Measurements from ENCODE around the gene PTGDS. TPM values are rescaled to one million over a fixed set of nuclear protein-coding genes. Genes with fewer than 3 reads are reported as not detected.

The PTGDS gene
- total and polyA plus RNA-seq, 2 donors from 2014 or later: 236 to 709 TPM

GRCh38 chr9:136955943-136956335 lies 21.4 kb upstream of the PTGDS start:
- no peak overlapping the region for H3K9ac ChIP-seq (ENCODE audit: low read length in 3 of 3)
- FAIRE-seq (no peak), DNase-seq (peak in 1 of 5 donors; percentile 54)
- H3K27me3 ChIP-seq (ENCODE audit: control insufficient read depth, insufficient read depth, low read length): no peaks in the 10 kb centered on the region
- TF ChIP-seq CTCF (IDR thresholded peaks at IDR 0.05; ENCODE audit: borderline replicate concordance, extremely low read depth, insufficient read depth): no peak
- H3K36me3 ChIP-seq (ENCODE audit: control insufficient read depth in 2 of 3, insufficient read depth in 3 of 3, low read length in 3 of 3): no peaks in the 10 kb centered on the region
- no peaks in the 10 kb centered on the region for H3K9me3 ChIP-seq (ENCODE audit: control insufficient read depth in 2 of 3, insufficient read depth in 1 of 3, low read length in 3 of 3)
- peaks cover 0 to 3% (median 0%) of the 10 kb centered on the region in 3 donors for H3K4me1 ChIP-seq (ENCODE audit: control insufficient read depth in 2 of 3, insufficient read depth in 2 of 3, low read depth in 1 of 3, low read length in 3 of 3)
- no peak overlapping the region for H3K4me3 ChIP-seq (ENCODE audit: low read length in 3 of 3)
- intact Hi-C loops (cut with DNase I): loop anchor here (10.0 kb wide), 1 partner anchor 69 kb away; the partner anchor contains the start of gene ABCA2
- H3K27ac ChIP-seq (ENCODE audit: low read depth in 2 of 2, low read length in 2 of 2): no peak overlapping the region

- FAIRE-seq (no peak), DNase-seq (no peak)
- H3K9ac ChIP-seq (ENCODE audit: low read length in 3 of 3): no peak overlapping the region
- H3K9me3 ChIP-seq (ENCODE audit: control insufficient read depth in 2 of 3, insufficient read depth in 1 of 3, low read length in 3 of 3): no peaks in the 10 kb centered on the region
- intact Hi-C loops (cut with DNase I): loop anchor here (10.0 kb wide), 1 partner anchor 68 kb away; the partner anchor contains the start of gene ABCA2
- H3K4me3 ChIP-seq (ENCODE audit: low read length in 3 of 3): no peak overlapping the region
- no peaks in the 10 kb centered on the region for H3K36me3 ChIP-seq (ENCODE audit: control insufficient read depth in 2 of 3, insufficient read depth in 3 of 3, low read length in 3 of 3)
- peaks cover 0 to under 1% (median 0%) of the 10 kb centered on the region in 3 donors for H3K4me1 ChIP-seq (ENCODE audit: control insufficient read depth in 2 of 3, insufficient read depth in 2 of 3, low read depth in 1 of 3, low read length in 3 of 3)
- no peaks in the 10 kb centered on the region for H3K27me3 ChIP-seq (ENCODE audit: control insufficient read depth, insufficient read depth, low read length)
- TF ChIP-seq CTCF (IDR thresholded peaks at IDR 0.05; ENCODE audit: borderline replicate concordance, extremely low read depth, insufficient read depth): no peak
- no peak overlapping the region for H3K27ac ChIP-seq (ENCODE audit: low read depth in 2 of 2, low read length in 2 of 2)
These were observed 20.7 kb upstream of the PTGDS start for GRCh38 chr9:136956604-136957003.

GRCh38 chr9:136957461-136957860 lies 19.8 kb upstream of the PTGDS start:
- no peaks in the 10 kb centered on the region for H3K4me1 ChIP-seq (ENCODE audit: control insufficient read depth in 2 of 3, insufficient read depth in 2 of 3, low read depth in 1 of 3, low read length in 3 of 3)
- H3K27me3 ChIP-seq (ENCODE audit: control insufficient read depth, insufficient read depth, low read length): no peaks in the 10 kb centered on the region
- intact Hi-C loops (cut with DNase I): loop anchor here (10.0 kb wide), 1 partner anchor 67 kb away; the partner anchor contains the start of gene ABCA2
- no peaks in the 10 kb centered on the region for H3K36me3 ChIP-seq (ENCODE audit: control insufficient read depth in 2 of 3, insufficient read depth in 3 of 3, low read length in 3 of 3)
- H3K4me3 ChIP-seq (ENCODE audit: low read length in 3 of 3): no peak overlapping the region
- H3K9me3 ChIP-seq (ENCODE audit: control insufficient read depth in 2 of 3, insufficient read depth in 1 of 3, low read length in 3 of 3): no peaks in the 10 kb centered on the region
- DNase-seq: no peak
- H3K27ac ChIP-seq (ENCODE audit: low read depth in 2 of 2, low read length in 2 of 2): no peak overlapping the region
- no peak overlapping the region for H3K9ac ChIP-seq (ENCODE audit: low read length in 3 of 3)
- TF ChIP-seq CTCF (IDR thresholded peaks at IDR 0.05; ENCODE audit: borderline replicate concordance, extremely low read depth, insufficient read depth): no peak
- FAIRE-seq: no peak

GRCh38 chr9:136957901-136958300 lies 19.4 kb upstream of the PTGDS start:
- H3K27me3 ChIP-seq (ENCODE audit: control insufficient read depth, insufficient read depth, low read length): no peaks in the 10 kb centered on the region

More at GRCh38 chr9:136957901-136958300, 19.4 kb upstream of the PTGDS start:
- H3K9ac ChIP-seq (ENCODE audit: low read length in 3 of 3): no peak overlapping the region
- no peak overlapping the region for H3K27ac ChIP-seq (ENCODE audit: low read depth in 2 of 2, low read length in 2 of 2)
- no peaks in the 10 kb centered on the region for H3K9me3 ChIP-seq (ENCODE audit: control insufficient read depth in 2 of 3, insufficient read depth in 1 of 3, low read length in 3 of 3)
- H3K4me1 ChIP-seq (ENCODE audit: control insufficient read depth in 2 of 3, insufficient read depth in 2 of 3, low read depth in 1 of 3, low read length in 3 of 3): no peaks in the 10 kb centered on the region
- intact Hi-C loops (cut with DNase I): loop anchor here (10.0 kb wide), 1 partner anchor 67 kb away; the partner anchor contains the start of gene ABCA2
- DNase-seq: no peak
- no peak overlapping the region for H3K4me3 ChIP-seq (ENCODE audit: low read length in 3 of 3)
- H3K36me3 ChIP-seq (ENCODE audit: control insufficient read depth in 2 of 3, insufficient read depth in 3 of 3, low read length in 3 of 3): no peaks in the 10 kb centered on the region
- TF ChIP-seq CTCF (IDR thresholded peaks at IDR 0.05; ENCODE audit: borderline replicate concordance, extremely low read depth, insufficient read depth): no peak
- no peak for FAIRE-seq

Data from kidney (tissue), 14 donors.